Smooth muscle cell (in vitro differentiated cells): ENCODE results near the gene RAB13. TPM values are rescaled to one million over a fixed set of nuclear protein-coding genes. Genes with fewer than 3 reads are reported as not detected.
A peak's percentile ranks its signal among the peaks of the same experiment; 100 is the strongest.

ENCODE experiments used
- DNase-seq: peaks from one replicate; lab custom pipeline; 2025; ENCODE audit not compliant: unreplicated experiment; lab: John Stamatoyannopoulos, UW
- H2AFZ ChIP-seq: fragments of 200-600 bp; sonication (generic); 2 replicates; pipeline ENCODE4 v1.6.0; 2016; ENCODE audit warnings: antibody characterized with exemption, low read depth, mild to moderate bottlenecking
- H3F3A ChIP-seq: fragments of 200-600 bp; sonication (generic); 2 replicates; pipeline ENCODE4 v1.6.0; 2017; ENCODE audit warnings: antibody characterized with exemption, low read depth
- H3K27ac ChIP-seq: fragments of 200-600 bp; sonication (generic); 2 replicates; pipeline ENCODE4 v1.5.1; 2016; ENCODE audit warnings: low read depth, mild to moderate bottlenecking
- H3K27me3 ChIP-seq: fragments of 200-600 bp; sonication (generic); 2 replicates; pipeline ENCODE4 v1.6.1; 2016; ENCODE audit warnings: low read depth, mild to moderate bottlenecking
- H3K36me3 ChIP-seq: fragments of 200-600 bp; sonication (generic); 2 replicates; pipeline ENCODE4 v1.5.1; 2016; ENCODE audit warnings: low read depth
- H3K4me1 ChIP-seq: fragments of 200-600 bp; sonication (generic); 2 replicates; pipeline ENCODE4 v1.5.1; 2016; ENCODE audit warnings: low read depth
- H3K4me2 ChIP-seq: fragments of 200-600 bp; sonication (generic); 2 replicates; pipeline ENCODE4 v1.6.0; 2016; ENCODE audit warnings: mild to moderate bottlenecking
- H3K4me3 ChIP-seq: fragments of 200-600 bp; sonication (generic); 2 replicates; pipeline ENCODE4 v1.5.1; 2016; ENCODE audit warnings: mild to moderate bottlenecking
- H3K79me2 ChIP-seq: fragments of 200-600 bp; sonication (generic); 2 replicates; pipeline ENCODE4 v1.6.0; 2016; ENCODE audit warnings: low read depth, mild to moderate bottlenecking
- H3K9ac ChIP-seq: fragments of 200-600 bp; sonication (generic); 2 replicates; pipeline ENCODE4 v1.6.0; 2016; ENCODE audit warnings: low read depth
- H3K9me3 ChIP-seq: fragments of 200-600 bp; sonication (generic); replicated peaks from 2 replicates; pipeline ENCODE4 v1.5.1; 2016; ENCODE audit warnings: low read depth
- H4K20me1 ChIP-seq: fragments of 200-600 bp; sonication (generic); 2 replicates; pipeline ENCODE4 v1.6.0; 2016; ENCODE audit warnings: low read depth
- WGBS: methylation state at CpG from one replicate; pipeline ENCODE4 v1.1.7; 2016; ENCODE audit warnings: low lambda C conversion rate; 5-methylcytosine and 5-hydroxymethylcytosine counted together
- polyA plus RNA-seq: library from polyadenylated mRNA; unstranded; fragments of >200 nt; fragmentation: Nextera tagmentation; extraction: Ambion mirVana; gene quantifications from 2 replicates; pipeline ENCODE4 v1.2.1, GENCODE V29; 2016
- total RNA-seq: library from RNA; depleted of rRNA; stranded (reverse); fragments of >200 nt; gene quantifications from 2 replicates; pipeline ENCODE4 v1.2.3, GENCODE V29; 2014
- TF ChIP-seq, protein P1 (sequence below): fragments of 200-600 bp; sonication (generic); IDR thresholded peaks from 2 replicates; pipeline ENCODE4 v1.5.1; 2017; ENCODE audit warnings: borderline replicate concordance, mild to moderate bottlenecking, antibody characterized with exemption; ENCODE audit not compliant: insufficient read depth, poor library complexity, severe bottlenecking

RAB13 gene
- total and polyA plus RNA-seq, 2 experiments from 2014 or later, result 48.3 to 131 TPM

DNA sequence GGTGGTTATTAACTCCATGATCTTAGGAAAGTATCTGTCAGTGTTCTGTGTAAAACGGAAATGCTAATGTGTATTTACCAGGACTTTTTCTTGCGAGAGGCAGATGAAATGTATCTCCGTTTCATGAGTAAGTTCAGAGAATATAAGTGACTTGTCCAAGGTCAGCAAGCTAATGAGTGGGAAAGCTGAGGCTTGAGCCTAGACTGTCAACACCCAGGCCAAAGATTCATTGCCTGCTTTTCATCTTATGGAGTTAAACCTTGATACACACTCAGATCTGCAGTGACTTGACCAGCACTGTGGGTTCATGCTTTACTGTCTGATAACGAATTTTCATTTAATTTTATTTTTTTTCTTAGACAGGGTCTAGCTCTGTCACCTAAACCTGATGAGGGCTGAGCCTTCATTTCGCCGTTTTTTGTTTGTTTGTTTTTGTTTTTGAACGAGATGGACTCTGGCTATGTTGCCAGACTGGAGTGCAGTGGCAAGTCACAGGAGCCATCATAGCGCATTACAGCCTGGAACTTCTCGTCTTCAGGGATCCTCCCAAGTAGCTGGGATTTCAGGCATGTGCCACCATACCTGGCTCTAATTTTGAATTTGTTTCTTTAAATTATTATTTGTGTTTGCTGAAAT, 7.7 kb downstream of the RAB13 start:
- peaks cover 18% of the 10 kb centered on the region for H3K79me2 ChIP-seq
- peak overlapping the region; percentile 94 for H3K4me2 ChIP-seq
- no peaks in the 10 kb centered on the region for H3K27me3 ChIP-seq
- peak overlapping the region; percentile 56 for H3K27ac ChIP-seq
- H3K9me3 ChIP-seq, result no peaks in the 10 kb centered on the region
- WGBS, result 78% methylated on average over 9 of the region's 9 CpGs
- H2AFZ ChIP-seq, result peak overlapping the region; percentile 64
- H3K4me1 ChIP-seq, result peaks cover 8% of the 10 kb centered on the region
- H3K9ac ChIP-seq, result no peak overlapping the region
- H3K36me3 ChIP-seq, result no peaks in the 10 kb centered on the region
- peaks cover 19% of the 10 kb centered on the region for H3F3A ChIP-seq
- H4K20me1 ChIP-seq, result peaks cover 10% of the 10 kb centered on the region
- TF ChIP-seq, protein P1, sequence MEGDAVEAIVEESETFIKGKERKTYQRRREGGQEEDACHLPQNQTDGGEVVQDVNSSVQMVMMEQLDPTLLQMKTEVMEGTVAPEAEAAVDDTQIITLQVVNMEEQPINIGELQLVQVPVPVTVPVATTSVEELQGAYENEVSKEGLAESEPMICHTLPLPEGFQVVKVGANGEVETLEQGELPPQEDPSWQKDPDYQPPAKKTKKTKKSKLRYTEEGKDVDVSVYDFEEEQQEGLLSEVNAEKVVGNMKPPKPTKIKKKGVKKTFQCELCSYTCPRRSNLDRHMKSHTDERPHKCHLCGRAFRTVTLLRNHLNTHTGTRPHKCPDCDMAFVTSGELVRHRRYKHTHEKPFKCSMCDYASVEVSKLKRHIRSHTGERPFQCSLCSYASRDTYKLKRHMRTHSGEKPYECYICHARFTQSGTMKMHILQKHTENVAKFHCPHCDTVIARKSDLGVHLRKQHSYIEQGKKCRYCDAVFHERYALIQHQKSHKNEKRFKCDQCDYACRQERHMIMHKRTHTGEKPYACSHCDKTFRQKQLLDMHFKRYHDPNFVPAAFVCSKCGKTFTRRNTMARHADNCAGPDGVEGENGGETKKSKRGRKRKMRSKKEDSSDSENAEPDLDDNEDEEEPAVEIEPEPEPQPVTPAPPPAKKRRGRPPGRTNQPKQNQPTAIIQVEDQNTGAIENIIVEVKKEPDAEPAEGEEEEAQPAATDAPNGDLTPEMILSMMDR, result no peak
- DNase-seq, result no peak
- peak overlapping the region; percentile 82 for H3K4me3 ChIP-seq

DNA sequence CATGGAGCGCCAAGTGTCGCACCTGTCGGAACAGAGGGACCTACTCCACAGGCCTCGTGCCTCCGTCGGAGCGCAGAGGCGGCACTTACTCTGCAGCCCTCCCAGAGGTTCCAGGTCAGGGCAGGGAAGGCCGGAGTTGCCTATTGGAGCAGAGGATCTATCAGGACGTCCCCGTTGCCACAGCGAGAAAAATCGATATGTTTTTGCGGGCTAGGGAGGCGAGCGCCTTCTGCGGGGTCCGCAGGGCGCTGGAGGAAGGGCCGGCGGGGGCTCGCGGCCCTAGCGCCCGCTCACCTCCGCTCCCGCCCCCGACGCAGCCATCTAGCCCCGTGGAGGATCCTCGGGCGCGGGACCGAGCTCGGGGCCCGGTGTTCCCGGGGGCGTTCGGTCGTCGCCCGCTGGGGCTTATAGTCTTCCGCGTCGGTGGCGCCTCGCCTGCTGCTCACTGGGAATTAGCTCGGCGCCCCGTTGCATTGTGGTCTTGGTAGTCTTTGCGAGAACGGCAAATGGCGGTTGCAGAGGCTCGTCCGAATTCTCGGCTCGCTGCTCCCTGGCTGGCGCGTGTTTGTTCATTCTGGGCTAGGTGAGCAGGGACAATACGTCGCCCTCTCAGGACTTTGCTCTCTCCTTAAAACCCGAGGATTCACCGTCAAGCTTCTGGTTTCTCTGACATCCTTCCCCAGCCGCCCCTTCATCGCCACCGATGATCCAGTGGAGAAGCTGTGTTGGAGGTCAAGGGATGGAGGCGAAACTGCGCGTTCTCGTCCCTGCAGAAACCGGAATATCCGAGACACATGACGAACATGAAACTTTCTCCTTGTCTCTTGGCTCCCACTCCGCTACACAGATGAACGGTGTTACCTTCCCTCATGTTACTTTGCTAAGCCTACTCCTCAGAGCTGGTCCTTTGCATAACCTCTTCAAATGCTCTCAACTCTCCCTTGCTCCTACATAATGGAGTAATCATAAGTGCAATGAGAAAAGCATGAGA, 8.6 kb downstream of the RAB13 start, which contains the start of gene JTB:
Gene JTB, minus strand, starts transcription at position 425 of the 991 bp plus-strand sequence. Its CDS starts 422 bp downstream, at position 3.
- Histone ChIP-seq H2AFZ (peak within 1 kb of the TSS; percentile 64), H3K4me3 (peak within 1 kb of the TSS; percentile 82), H3K79me2 (peaks cover 18% of the 10 kb centered on the region), H3K9me3 (no peaks in the 10 kb centered on the region), H3K27me3 (no peaks in the 10 kb centered on the region), H3K36me3 (no peaks in the 10 kb centered on the region), H3K4me1 (peaks cover 8% of the 10 kb centered on the region), H3K27ac (peak within 1 kb of the TSS; percentile 56), H3K9ac (peak within 1 kb of the TSS; percentile 83), H3K4me2 (peak within 1 kb of the TSS; percentile 94), H4K20me1 (peaks cover 10% of the 10 kb centered on the region), H3F3A (peaks cover 19% of the 10 kb centered on the region)
- TF ChIP-seq, protein P1, result no peak
- DNase-seq, result peak; percentile 30
- WGBS, result under 1% methylated on average over 75 of the region's 75 CpGs

DNA sequence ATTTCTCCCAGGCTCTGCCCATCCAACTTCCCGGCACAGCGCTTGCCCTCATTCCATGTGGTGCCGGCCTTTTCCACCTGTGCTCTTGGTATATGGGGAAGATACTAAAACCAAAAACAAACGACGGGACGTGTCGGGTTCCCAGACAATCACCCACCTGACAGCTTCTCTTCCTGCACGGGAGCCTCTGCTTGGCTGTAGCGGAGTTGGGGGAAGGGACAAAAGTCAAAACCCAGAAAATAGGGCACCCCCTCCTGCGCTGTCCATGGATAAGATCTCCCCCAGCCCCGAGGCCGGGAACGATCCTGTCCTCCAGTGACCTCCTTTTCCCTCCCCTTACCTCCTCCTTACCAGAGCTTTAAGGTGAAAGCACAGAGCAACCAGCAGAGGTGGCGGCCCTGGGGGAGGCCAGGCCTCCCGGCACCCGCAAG, 9.3 kb downstream of the RAB13 start:
- 2% methylated on average over 16 of the region's 16 CpGs for whole genome bisulfite sequencing
- Histone ChIP-seq H3K36me3 (no peaks in the 10 kb centered on the region), H3K9me3 (no peaks in the 10 kb centered on the region), H3K9ac (peak overlapping the region; percentile 83), H3K27me3 (no peaks in the 10 kb centered on the region), H3K27ac (peak overlapping the region; percentile 56), H3K4me2 (peak overlapping the region; percentile 94), H3K4me3 (peak overlapping the region; percentile 82), H3K79me2 (peaks cover 18% of the 10 kb centered on the region), H3K4me1 (peaks cover 8% of the 10 kb centered on the region), H2AFZ (peak overlapping the region; percentile 64), H3F3A (peaks cover 22% of the 10 kb centered on the region), H4K20me1 (peaks cover 10% of the 10 kb centered on the region)
- TF ChIP-seq, protein P1, result no peak
- no peak for DNase-seq
